Measurements from ENCODE around the gene DDX10.

DDX10 gene

GRCh38 chr11:108897916-108898315 is 233.0 kb downstream of the DDX10 start:
- no peaks in the 10 kb centered on the region for H3K27me3 ChIP-seq (ENCODE audit: insufficient read depth, poor library complexity, severe bottlenecking)
- TF ChIP-seq POLR2AphosphoS5 (IDR thresholded peaks at IDR 0.05; ENCODE audit: low read depth) (no peak), REST (IDR thresholded peaks at IDR 0.05; ENCODE audit: insufficient replicate concordance, low read depth) (no peak), SPI1 (IDR thresholded peaks at IDR 0.05; ENCODE audit: borderline replicate concordance, low read depth) (no peak), CTCF (IDR thresholded peaks at IDR 0.05; ENCODE audit: insufficient read depth, low read length) (no peak), GABPA (IDR thresholded peaks at IDR 0.05; ENCODE audit: low read depth) (no peak)
- no peak overlapping the region for H3K4me3 ChIP-seq (replicated peaks; ENCODE audit: insufficient read depth, low read length)
- no peak overlapping the region for H3K27ac ChIP-seq (replicated peaks)
- DNase-seq (ENCODE audit: low read depth in 1 of 2, low spot score in 1 of 2) = no peak

GRCh38 chr11:108901359-108901758 is 236.5 kb downstream of the DDX10 start:
- no peak for DNase-seq (ENCODE audit: low read depth in 1 of 2, low spot score in 1 of 2)
- Histone ChIP-seq H3K4me3 (replicated peaks; ENCODE audit: insufficient read depth, low read length) (no peak overlapping the region), H3K27ac (replicated peaks) (no peak overlapping the region)

GRCh38 chr11:108902027-108902469 is 237.2 kb downstream of the DDX10 start:
- TF ChIP-seq GABPA (IDR thresholded peaks at IDR 0.05; ENCODE audit: low read depth) (no peak), CTCF (IDR thresholded peaks at IDR 0.05; ENCODE audit: insufficient read depth, low read length) (no peak)
- Histone ChIP-seq H3K27ac (replicated peaks) (no peak overlapping the region), H3K4me3 (replicated peaks; ENCODE audit: insufficient read depth, low read length) (no peak overlapping the region), H3K27me3 (ENCODE audit: insufficient read depth, poor library complexity, severe bottlenecking) (no peaks in the 10 kb centered on the region)
- no peak for DNase-seq (ENCODE audit: low read depth in 1 of 2, low spot score in 1 of 2)

More at GRCh38 chr11:108901359-108901758, 236.5 kb downstream of the DDX10 start:
- H3K27me3 ChIP-seq (ENCODE audit: insufficient read depth, poor library complexity, severe bottlenecking) = no peaks in the 10 kb centered on the region
- TF ChIP-seq POLR2AphosphoS5 (IDR thresholded peaks at IDR 0.05; ENCODE audit: low read depth) = no peak
- TF ChIP-seq SPI1 (IDR thresholded peaks at IDR 0.05; ENCODE audit: borderline replicate concordance, low read depth) = no peak
- no peak for TF ChIP-seq CTCF (IDR thresholded peaks at IDR 0.05; ENCODE audit: insufficient read depth, low read length)
- no peak for TF ChIP-seq GABPA (IDR thresholded peaks at IDR 0.05; ENCODE audit: low read depth)
- TF ChIP-seq REST (IDR thresholded peaks at IDR 0.05; ENCODE audit: insufficient replicate concordance, low read depth) = no peak

- TF ChIP-seq CTCF (IDR thresholded peaks at IDR 0.05; ENCODE audit: insufficient read depth, low read length) (no peak), REST (IDR thresholded peaks at IDR 0.05; ENCODE audit: insufficient replicate concordance, low read depth) (no peak), SPI1 (IDR thresholded peaks at IDR 0.05; ENCODE audit: borderline replicate concordance, low read depth) (no peak), POLR2AphosphoS5 (IDR thresholded peaks at IDR 0.05; ENCODE audit: low read depth) (no peak), GABPA (IDR thresholded peaks at IDR 0.05; ENCODE audit: low read depth) (no peak)
- DNase-seq (ENCODE audit: low read depth in 1 of 2, low spot score in 1 of 2) = no peak
Observed at GRCh38 chr11:108904480-108904879, 239.6 kb downstream of the DDX10 start.

More at GRCh38 chr11:108904480-108904879, 239.6 kb downstream of the DDX10 start:
- Histone ChIP-seq H3K27me3 (ENCODE audit: insufficient read depth, poor library complexity, severe bottlenecking) (no peaks in the 10 kb centered on the region), H3K27ac (replicated peaks) (no peak overlapping the region), H3K4me3 (replicated peaks; ENCODE audit: insufficient read depth, low read length) (no peak overlapping the region)

All from HL-60 (cell line).